A673 (cell line): ENCODE data around the gene RASSF4. TPM values are rescaled to one million over a fixed set of nuclear protein-coding genes. Genes with fewer than 3 reads are reported as not detected.

Source experiments
- BruUV-seq: library from RNA; stranded (reverse); fragments of 400-500 nt; replicated peaks from 2 replicates; lab custom pipeline; 2021; lab: Mats Ljungman, UMichigan
- CTCF ChIA-PET: fragments of 300-600 bp; sonication (Branson Sonifier 250); formaldehyde crosslinking; loops from one replicate; lab custom pipeline; 2022; ENCODE audit warnings: antibody characterized with exemption; lab: Charles Lee
- POLR2A ChIA-PET: fragments of 300-600 bp; sonication (Branson Sonifier 250); formaldehyde crosslinking; loops from one replicate; lab custom pipeline; 2022; ENCODE audit warnings: antibody characterized with exemption; ENCODE audit not compliant: low non-redundant PET; lab: Charles Lee
- DNase-seq: peaks from one replicate; pipeline ENCODE4 v3.0.0-alpha.2; 2015; ENCODE audit warnings: low spot score
- H3K27ac ChIP-seq: fragments of 200-600 bp; sonication (generic); 2 replicates; pipeline ENCODE4 v1.5.1; 2016; ENCODE audit warnings: mixed run types, low read depth, mild to moderate bottlenecking, mixed read lengths, antibody characterized with exemption, low read length; ENCODE audit not compliant: poor library complexity, severe bottlenecking
- H3K27me3 ChIP-seq: fragments of 200-600 bp; sonication (generic); replicated peaks from 2 replicates; pipeline ENCODE4 v1.6.1; 2017; ENCODE audit warnings: mixed run types, low read depth, mild to moderate bottlenecking, mixed read lengths, antibody characterized with exemption, low read length; ENCODE audit not compliant: insufficient read depth, poor library complexity
- H3K36me3 ChIP-seq: fragments of 200-600 bp; sonication (generic); 2 replicates; pipeline ENCODE4 v1.6.1; 2016; ENCODE audit warnings: mixed run types, mild to moderate bottlenecking, mixed read lengths, antibody characterized with exemption, low read length; ENCODE audit not compliant: insufficient read depth, poor library complexity, severe bottlenecking
- H3K4me1 ChIP-seq: fragments of 200-600 bp; sonication (generic); 2 replicates; pipeline ENCODE4 v1.6.1; 2017; ENCODE audit warnings: mixed run types, mild to moderate bottlenecking, mixed read lengths, antibody characterized with exemption, low read length; ENCODE audit not compliant: insufficient read depth, poor library complexity, severe bottlenecking
- H3K4me3 ChIP-seq: fragments of 200-600 bp; sonication (generic); 2 replicates; pipeline ENCODE4 v1.5.1; 2016; ENCODE audit warnings: low read depth, mixed run types, mild to moderate bottlenecking, mixed read lengths, low read length; ENCODE audit not compliant: poor library complexity, severe bottlenecking
- H3K9me3 ChIP-seq: fragments of 200-600 bp; sonication (generic); 2 replicates; pipeline ENCODE4 v1.6.1; 2016; ENCODE audit warnings: mixed run types, low read depth, mild to moderate bottlenecking, mixed read lengths, antibody characterized with exemption, low read length; ENCODE audit not compliant: poor library complexity, severe bottlenecking
- EZH2 ChIP-seq: fragments of 200-600 bp; sonication (generic); IDR thresholded peaks from 2 replicates; pipeline ENCODE4 v1.6.1; 2017; ENCODE audit warnings: borderline replicate concordance, low read depth, mild to moderate bottlenecking, mixed read lengths, antibody characterized with exemption, low read length; ENCODE audit not compliant: poor library complexity, severe bottlenecking
- intact Hi-C: fragments of 100-400 bp; cut with micrococcal nuclease; formaldehyde crosslinking; loops from one replicate; pipeline ENCODE4 v1.10.0; 2022; ENCODE audit not compliant: unreplicated experiment
- total RNA-seq: library from RNA; stranded (reverse); gene quantifications from 2 replicates; pipeline ENCODE4 v1.2.3, GENCODE V29; 2021
- TF ChIP-seq, protein P1 (sequence below): fragments of 300-800, 200-600 bp; sonication (generic); conservative IDR thresholded peaks from 2 replicates; pipeline ENCODE4 v1.5.1; 2017; ENCODE audit warnings: low read depth, mild to moderate bottlenecking, antibody characterized with exemption, low read length, moderate library complexity, mixed read lengths

RASSF4 gene
- total RNA-seq, 1 experiment from 2014 or later, result 0.71 TPM

GRCh38 chr10:44914891-44915290 lies 44.7 kb upstream of the RASSF4 start:
- ChIA-PET CTCF (no interaction called here), POLR2A (no interaction called here)
- Histone ChIP-seq H3K36me3 (no peaks in the 10 kb centered on the region), H3K9me3 (no peaks in the 10 kb centered on the region), H3K4me3 (no peak overlapping the region), H3K27me3 (no peaks in the 10 kb centered on the region), H3K4me1 (peaks cover 60% of the 10 kb centered on the region), H3K27ac (peak overlapping the region; percentile 98)
- TF ChIP-seq, protein P1, sequence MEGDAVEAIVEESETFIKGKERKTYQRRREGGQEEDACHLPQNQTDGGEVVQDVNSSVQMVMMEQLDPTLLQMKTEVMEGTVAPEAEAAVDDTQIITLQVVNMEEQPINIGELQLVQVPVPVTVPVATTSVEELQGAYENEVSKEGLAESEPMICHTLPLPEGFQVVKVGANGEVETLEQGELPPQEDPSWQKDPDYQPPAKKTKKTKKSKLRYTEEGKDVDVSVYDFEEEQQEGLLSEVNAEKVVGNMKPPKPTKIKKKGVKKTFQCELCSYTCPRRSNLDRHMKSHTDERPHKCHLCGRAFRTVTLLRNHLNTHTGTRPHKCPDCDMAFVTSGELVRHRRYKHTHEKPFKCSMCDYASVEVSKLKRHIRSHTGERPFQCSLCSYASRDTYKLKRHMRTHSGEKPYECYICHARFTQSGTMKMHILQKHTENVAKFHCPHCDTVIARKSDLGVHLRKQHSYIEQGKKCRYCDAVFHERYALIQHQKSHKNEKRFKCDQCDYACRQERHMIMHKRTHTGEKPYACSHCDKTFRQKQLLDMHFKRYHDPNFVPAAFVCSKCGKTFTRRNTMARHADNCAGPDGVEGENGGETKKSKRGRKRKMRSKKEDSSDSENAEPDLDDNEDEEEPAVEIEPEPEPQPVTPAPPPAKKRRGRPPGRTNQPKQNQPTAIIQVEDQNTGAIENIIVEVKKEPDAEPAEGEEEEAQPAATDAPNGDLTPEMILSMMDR, result no peak
- TF ChIP-seq EZH2, result no peak
- no TSS peak for BruUV-seq
- intact Hi-C loops, result no loop called here
- no peak for DNase-seq

- no peaks in the 10 kb centered on the region for H3K27me3 ChIP-seq
- TF ChIP-seq, protein P1, result no peak
- no peak for TF ChIP-seq EZH2
- no peak overlapping the region for H3K4me3 ChIP-seq
- peaks cover 49% of the 10 kb centered on the region for H3K4me1 ChIP-seq
- no peaks in the 10 kb centered on the region for H3K9me3 ChIP-seq
- intact Hi-C loops, result no loop called here
- peak; percentile 41 for DNase-seq
- POLR2A ChIA-PET, result no interaction called here
- BruUV-seq, result no TSS peak
- H3K27ac ChIP-seq, result peak overlapping the region; percentile 14
- no peaks in the 10 kb centered on the region for H3K36me3 ChIP-seq
- CTCF ChIA-PET, result no interaction called here
Observed at GRCh38 chr10:44916429-44916828, 43.2 kb upstream of the RASSF4 start.

- no peak for TF ChIP-seq EZH2
- TF ChIP-seq, protein P1, result no peak
- no TSS peak for BruUV-seq
- H3K27ac ChIP-seq, result no peak overlapping the region
- CTCF ChIA-PET, result no interaction called here
- POLR2A ChIA-PET, result no interaction called here
- no peaks in the 10 kb centered on the region for H3K27me3 ChIP-seq
- peaks cover 35% of the 10 kb centered on the region for H3K4me1 ChIP-seq
- H3K9me3 ChIP-seq, result no peaks in the 10 kb centered on the region
- no peaks in the 10 kb centered on the region for H3K36me3 ChIP-seq
- no peak for DNase-seq
- H3K4me3 ChIP-seq, result no peak overlapping the region
- intact Hi-C loops, result no loop called here
Observed at GRCh38 chr10:44917848-44918247, 41.8 kb upstream of the RASSF4 start.
